GM12864 (cell line): ENCODE measurements around the gene CCS.

ENCODE experiments used
- DNase-seq: peaks from one replicate; pipeline ENCODE4 v3.0.0-alpha.2; 2011; ENCODE audit warnings: low read depth
- H3K4me3 ChIP-seq: 2 replicates; pipeline ENCODE4 v1.5.1; 2011; ENCODE audit warnings: mild to moderate bottlenecking, low read depth, low read length, control low read depth
- CTCF ChIP-seq: IDR thresholded peaks from 2 replicates; pipeline ENCODE4 v1.5.1; 2011; ENCODE audit warnings: low read depth, mild to moderate bottlenecking, moderate library complexity, low read length, control low read depth, inconsistent platforms; ENCODE audit errors: missing control alignments

Gene CCS

GRCh38 chr11:66629356-66629755, 36.4 kb downstream of the CCS start:
- DNase-seq: no peak
- TF ChIP-seq CTCF: no peak

GRCh38 chr11:66631883-66632282, 38.9 kb downstream of the CCS start:
- TF ChIP-seq CTCF: no peak
- DNase-seq: no peak
- no peak overlapping the region for H3K4me3 ChIP-seq

More at GRCh38 chr11:66629356-66629755, 36.4 kb downstream of the CCS start:
- H3K4me3 ChIP-seq: no peak overlapping the region

GRCh38 chr11:66632952-66633351, 40.0 kb downstream of the CCS start:
- no peak for DNase-seq
- no peak for TF ChIP-seq CTCF
- H3K4me3 ChIP-seq: no peak overlapping the region

GRCh38 chr11:66636411-66636810, 43.4 kb downstream of the CCS start:
- no peak for TF ChIP-seq CTCF
- DNase-seq: no peak

DNA sequence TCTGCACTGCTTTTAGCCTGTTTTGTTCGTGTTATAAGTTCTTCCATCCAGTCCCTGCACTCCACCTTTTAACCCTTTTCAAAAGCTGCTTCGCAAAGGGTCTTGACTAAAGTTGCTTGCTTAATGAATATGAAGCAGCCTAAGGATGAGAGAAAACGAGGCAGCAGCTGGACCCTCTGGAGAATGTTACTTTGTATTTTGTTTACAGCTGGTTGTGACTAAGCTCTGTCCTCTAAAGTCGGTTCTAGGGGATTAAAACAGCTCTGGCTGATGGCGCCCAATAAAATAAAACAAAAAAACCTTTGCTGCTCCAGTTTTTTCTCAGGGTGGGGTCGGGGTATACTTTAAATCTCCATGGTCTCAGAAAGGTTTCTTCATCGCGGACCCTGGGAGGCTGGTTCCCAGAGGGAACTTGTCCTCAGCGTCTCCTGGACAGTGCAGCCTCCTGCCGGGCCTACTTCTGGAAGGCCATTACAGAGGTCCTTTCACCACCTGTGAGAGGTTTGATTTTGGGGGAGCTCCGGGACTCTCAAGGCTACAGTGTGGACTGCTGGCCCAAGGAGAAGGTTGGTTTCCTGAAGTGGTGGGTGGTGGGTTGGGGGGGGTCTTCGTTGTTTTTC, 44.7 kb downstream of the CCS start:
- H3K4me3 ChIP-seq: peak overlapping the region; percentile 45
- no peak for DNase-seq

More at GRCh38 chr11:66636411-66636810, 43.4 kb downstream of the CCS start:
- no peak overlapping the region for H3K4me3 ChIP-seq

DNA sequence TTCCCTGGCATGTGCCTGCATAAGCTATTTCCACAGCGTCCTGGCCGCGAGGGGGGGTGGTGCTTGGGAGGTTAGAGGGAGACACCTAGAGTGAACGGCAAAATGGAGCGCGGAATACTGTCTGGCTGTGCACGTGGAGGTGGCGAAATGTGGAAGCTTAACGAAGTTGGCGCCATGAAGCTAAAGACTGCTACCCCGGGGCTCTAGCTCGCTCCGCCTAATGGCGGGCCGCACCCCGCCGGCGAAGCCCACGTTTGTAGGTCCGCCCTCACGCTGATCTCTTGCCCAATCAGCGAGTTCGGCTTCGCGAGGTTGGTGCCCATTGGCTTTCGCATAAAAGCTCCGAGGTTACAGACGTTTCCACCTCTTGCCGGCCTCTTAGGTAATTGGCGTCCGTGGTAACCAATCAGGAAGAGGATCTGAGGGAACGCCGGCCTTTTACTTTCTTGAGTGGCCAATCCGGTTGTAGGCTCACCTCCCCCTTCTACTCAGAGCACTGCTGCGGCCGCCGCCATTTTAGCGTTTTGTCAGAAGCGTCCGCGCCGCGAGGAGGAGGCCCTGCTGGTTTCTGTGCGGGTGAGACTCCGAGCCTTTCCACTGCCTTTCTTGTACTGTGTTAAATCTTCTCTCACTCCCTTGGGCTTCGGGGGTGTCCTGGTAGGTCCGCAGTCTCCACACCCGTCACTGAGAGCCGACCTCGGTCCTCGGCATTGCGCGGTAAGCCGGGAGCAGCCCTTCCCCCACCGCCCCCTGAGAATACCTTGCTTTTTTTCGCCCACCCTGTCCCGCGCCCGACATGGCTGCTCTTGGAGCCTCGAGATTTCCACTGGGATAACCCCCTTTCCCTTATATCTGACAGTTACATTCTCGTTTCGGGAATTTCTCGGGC, 45.4 kb downstream of the CCS start, which contains the start of gene RBM4:
RBM4 (plus strand) TSS at position 527 of the 889 bp plus-strand sequence. CDS start 1,009 bp downstream, outside the sequence.
- peak within 1 kb of the TSS; percentile 68 for H3K4me3 ChIP-seq
- DNase-seq: peak; percentile 100
- TF ChIP-seq CTCF: peak; percentile 18

More for the DNA sequence above, 44.7 kb downstream of the CCS start:
- TF ChIP-seq CTCF: no peak
